DOHH2 (cell line): ENCODE results near the gene TNFRSF13B.

Source experiments
- EZH2phosphoT487 ChIP-seq: fragments of 200-600 bp; sonication (generic); IDR thresholded peaks from 2 replicates; pipeline ENCODE4 v1.6.1; 2017; ENCODE audit warnings: borderline replicate concordance, mild to moderate bottlenecking, antibody characterized with exemption, low read length, moderate library complexity, mixed read lengths
- TF ChIP-seq, protein P1 (sequence below): fragments of 200-600 bp; sonication (generic); IDR thresholded peaks from one replicate; pipeline ENCODE4 v1.5.1; 2014; ENCODE audit warnings: antibody characterized with exemption, mild to moderate bottlenecking, low read depth, low read length; ENCODE audit not compliant: poor library complexity, severe bottlenecking

DNA sequence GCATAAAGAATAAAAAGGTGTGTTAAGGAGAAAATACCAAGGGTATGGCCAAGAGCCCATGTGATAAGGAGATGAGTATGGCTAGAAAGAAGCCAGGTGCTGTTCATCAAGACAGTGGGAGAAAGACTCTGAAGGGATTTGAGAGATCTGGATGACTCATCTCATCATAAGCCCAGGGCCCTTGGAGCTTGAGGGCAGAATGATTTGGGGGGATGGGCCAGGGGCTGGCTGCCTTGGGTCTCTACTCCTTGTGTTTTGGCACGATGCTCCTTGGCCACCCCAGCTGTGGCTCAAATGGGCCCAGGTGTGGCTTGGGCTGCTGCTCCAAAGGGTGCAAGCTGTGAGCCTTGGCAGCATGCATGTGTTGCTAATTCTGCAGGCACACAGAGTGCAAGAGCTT lies 14.5 kb upstream of the TNFRSF13B start:
- TF ChIP-seq, protein P1, sequence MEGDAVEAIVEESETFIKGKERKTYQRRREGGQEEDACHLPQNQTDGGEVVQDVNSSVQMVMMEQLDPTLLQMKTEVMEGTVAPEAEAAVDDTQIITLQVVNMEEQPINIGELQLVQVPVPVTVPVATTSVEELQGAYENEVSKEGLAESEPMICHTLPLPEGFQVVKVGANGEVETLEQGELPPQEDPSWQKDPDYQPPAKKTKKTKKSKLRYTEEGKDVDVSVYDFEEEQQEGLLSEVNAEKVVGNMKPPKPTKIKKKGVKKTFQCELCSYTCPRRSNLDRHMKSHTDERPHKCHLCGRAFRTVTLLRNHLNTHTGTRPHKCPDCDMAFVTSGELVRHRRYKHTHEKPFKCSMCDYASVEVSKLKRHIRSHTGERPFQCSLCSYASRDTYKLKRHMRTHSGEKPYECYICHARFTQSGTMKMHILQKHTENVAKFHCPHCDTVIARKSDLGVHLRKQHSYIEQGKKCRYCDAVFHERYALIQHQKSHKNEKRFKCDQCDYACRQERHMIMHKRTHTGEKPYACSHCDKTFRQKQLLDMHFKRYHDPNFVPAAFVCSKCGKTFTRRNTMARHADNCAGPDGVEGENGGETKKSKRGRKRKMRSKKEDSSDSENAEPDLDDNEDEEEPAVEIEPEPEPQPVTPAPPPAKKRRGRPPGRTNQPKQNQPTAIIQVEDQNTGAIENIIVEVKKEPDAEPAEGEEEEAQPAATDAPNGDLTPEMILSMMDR, result no peak
- no peak for TF ChIP-seq EZH2phosphoT487
